ENCODE data around the gene TBC1D22A. TPM values are rescaled to one million over a fixed set of nuclear protein-coding genes. Genes with fewer than 3 reads are reported as not detected.
A peak's percentile ranks its signal among the peaks of the same experiment; 100 is the strongest.

TBC1D22A gene
- total RNA-seq, 1 experiment from 2014 or later, result 27.6 TPM

- DNase-seq, result no peak
- no peak for TF ChIP-seq CTCF (IDR thresholded peaks at IDR 0.05; ENCODE audit: unreplicated experiment)
- no peaks in the 10 kb centered on the region for H3K27me3 Mint-ChIP-seq (ENCODE audit: unreplicated experiment)
- H3K4me1 Mint-ChIP-seq (ENCODE audit: low read depth, unreplicated experiment), result peaks cover 23% of the 10 kb centered on the region
- peaks cover 2% of the 10 kb centered on the region for H3K36me3 Mint-ChIP-seq (ENCODE audit: insufficient read depth, unreplicated experiment)
- no TSS peak for BruUV-seq (replicated peaks)
- no peak overlapping the region for H3K27ac Mint-ChIP-seq (ENCODE audit: unreplicated experiment)
- CTCF ChIA-PET, result interaction anchor here (1.3 kb wide), 1 partner anchor 10 kb away, joined by 3 read pairs; no protein-coding TSS in a partner anchor
- intact Hi-C loops (cut with micrococcal nuclease; ENCODE audit: unreplicated experiment), result no loop called here
- H3K4me3 Mint-ChIP-seq (ENCODE audit: low read depth, unreplicated experiment), result no peak overlapping the region
- H3K9me3 Mint-ChIP-seq (ENCODE audit: low read depth, unreplicated experiment), result no peaks in the 10 kb centered on the region
Observed at GRCh38 chr22:46810856-46811786, 48.7 kb downstream of the TBC1D22A start.

- Mint-ChIP-seq H3K36me3 (ENCODE audit: insufficient read depth, unreplicated experiment) (no peaks in the 10 kb centered on the region), H3K4me1 (ENCODE audit: low read depth, unreplicated experiment) (peaks cover 29% of the 10 kb centered on the region), H3K27ac (ENCODE audit: unreplicated experiment) (no peak overlapping the region), H3K27me3 (ENCODE audit: unreplicated experiment) (no peaks in the 10 kb centered on the region), H3K9me3 (ENCODE audit: low read depth, unreplicated experiment) (no peaks in the 10 kb centered on the region), H3K4me3 (ENCODE audit: low read depth, unreplicated experiment) (no peak overlapping the region)
- intact Hi-C loops (cut with micrococcal nuclease; ENCODE audit: unreplicated experiment), result no loop called here
- TF ChIP-seq CTCF (IDR thresholded peaks at IDR 0.05; ENCODE audit: unreplicated experiment), result no peak
- BruUV-seq (replicated peaks), result no TSS peak
- CTCF ChIA-PET, result no interaction called here
- DNase-seq, result no peak
Observed at GRCh38 chr22:46812034-46812605, 49.7 kb downstream of the TBC1D22A start.

- no peak for TF ChIP-seq CTCF (IDR thresholded peaks at IDR 0.05; ENCODE audit: unreplicated experiment)
- Mint-ChIP-seq H3K4me3 (ENCODE audit: low read depth, unreplicated experiment) (no peak overlapping the region), H3K4me1 (ENCODE audit: low read depth, unreplicated experiment) (peaks cover 29% of the 10 kb centered on the region), H3K9me3 (ENCODE audit: low read depth, unreplicated experiment) (no peaks in the 10 kb centered on the region), H3K36me3 (ENCODE audit: insufficient read depth, unreplicated experiment) (no peaks in the 10 kb centered on the region), H3K27me3 (ENCODE audit: unreplicated experiment) (no peaks in the 10 kb centered on the region), H3K27ac (ENCODE audit: unreplicated experiment) (no peak overlapping the region)
- BruUV-seq (replicated peaks), result no TSS peak
- intact Hi-C loops (cut with micrococcal nuclease; ENCODE audit: unreplicated experiment), result no loop called here
- CTCF ChIA-PET, result no interaction called here
- DNase-seq, result no peak
Observed at GRCh38 chr22:46812788-46813187, 50.3 kb downstream of the TBC1D22A start.

- Mint-ChIP-seq H3K27ac (ENCODE audit: unreplicated experiment) (no peak overlapping the region), H3K4me1 (ENCODE audit: low read depth, unreplicated experiment) (peaks cover 29% of the 10 kb centered on the region), H3K36me3 (ENCODE audit: insufficient read depth, unreplicated experiment) (no peaks in the 10 kb centered on the region), H3K4me3 (ENCODE audit: low read depth, unreplicated experiment) (no peak overlapping the region), H3K9me3 (ENCODE audit: low read depth, unreplicated experiment) (no peaks in the 10 kb centered on the region), H3K27me3 (ENCODE audit: unreplicated experiment) (no peaks in the 10 kb centered on the region)
- DNase-seq, result peak; percentile 34
- intact Hi-C loops (cut with micrococcal nuclease; ENCODE audit: unreplicated experiment), result no loop called here
- no peak for TF ChIP-seq CTCF (IDR thresholded peaks at IDR 0.05; ENCODE audit: unreplicated experiment)
- CTCF ChIA-PET, result interaction anchor here (0.6 kb wide), 1 partner anchor 223 kb away, joined by 3 read pairs; no protein-coding TSS in a partner anchor
- no TSS peak for BruUV-seq (replicated peaks)
Observed at GRCh38 chr22:46813816-46814597, 51.6 kb downstream of the TBC1D22A start.
